Neural cell (in vitro differentiated cells): Measurements from ENCODE around the gene KLF5.

ENCODE experiments used
- EZH2 ChIP-seq: fragments of 200-600, 300-800 bp; shearing (Covaris generic), sonication (generic); IDR thresholded peaks from 2 replicates; pipeline ENCODE4 v1.6.1; 2014; ENCODE audit warnings: antibody characterized with exemption, low read length, borderline replicate concordance, mild to moderate bottlenecking; ENCODE audit not compliant: insufficient read depth, poor library complexity, severe bottlenecking
- POLR2AphosphoS5 ChIP-seq: IDR thresholded peaks from 2 replicates; pipeline ENCODE4 v1.6.1; 2012
- RAD21 ChIP-seq: fragments of 450-650 bp; conservative IDR thresholded peaks from 2 replicates; pipeline ENCODE4 v1.6.1; 2014; ENCODE audit warnings: antibody characterized with exemption, mild to moderate bottlenecking, moderate library complexity
- SMC3 ChIP-seq: fragments of 450-650 bp; conservative IDR thresholded peaks from 2 replicates; pipeline ENCODE4 v1.6.1; 2014; ENCODE audit warnings: antibody characterized with exemption, mild to moderate bottlenecking, moderate library complexity; ENCODE audit not compliant: poor library complexity
- TF ChIP-seq, protein P1 (sequence below): IDR thresholded peaks from 2 replicates; pipeline ENCODE4 v1.6.1; 2012; ENCODE audit warnings: borderline replicate concordance

DNA sequence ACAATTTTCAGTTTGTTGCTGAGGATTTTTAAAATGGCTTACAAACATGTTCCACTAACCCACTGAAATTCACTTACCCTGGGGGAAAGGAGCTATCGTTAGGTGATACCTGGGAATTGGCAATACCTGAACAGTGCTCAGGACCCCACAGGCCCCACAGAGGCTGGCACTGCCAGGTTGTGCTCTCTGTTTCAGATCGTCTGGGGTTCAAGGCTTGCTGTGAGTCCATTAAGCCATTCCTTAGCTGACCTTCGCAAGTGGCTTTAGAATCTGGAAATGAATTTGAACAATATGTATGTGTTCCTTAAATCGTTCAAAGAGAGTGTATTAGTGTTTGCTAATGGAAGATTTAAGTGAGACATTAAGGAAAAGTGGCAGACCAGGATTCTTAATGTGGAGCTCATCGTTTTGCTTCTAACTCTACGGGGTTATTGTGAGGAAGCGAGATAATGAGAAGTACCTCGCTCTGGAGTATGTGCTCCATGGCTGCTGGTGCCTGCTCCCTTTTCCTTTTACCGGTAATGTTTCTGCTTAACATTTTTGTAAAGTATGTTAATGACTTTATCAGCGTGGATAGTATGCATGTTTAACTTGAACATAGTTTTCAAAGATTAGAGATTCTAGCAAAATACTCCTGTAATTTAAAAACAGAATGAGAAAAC lies 13.6 kb downstream of the KLF5 start:
- TF ChIP-seq SMC3 (no peak), RAD21 (no peak), POLR2AphosphoS5 (no peak), EZH2 (no peak)
- TF ChIP-seq, protein P1, sequence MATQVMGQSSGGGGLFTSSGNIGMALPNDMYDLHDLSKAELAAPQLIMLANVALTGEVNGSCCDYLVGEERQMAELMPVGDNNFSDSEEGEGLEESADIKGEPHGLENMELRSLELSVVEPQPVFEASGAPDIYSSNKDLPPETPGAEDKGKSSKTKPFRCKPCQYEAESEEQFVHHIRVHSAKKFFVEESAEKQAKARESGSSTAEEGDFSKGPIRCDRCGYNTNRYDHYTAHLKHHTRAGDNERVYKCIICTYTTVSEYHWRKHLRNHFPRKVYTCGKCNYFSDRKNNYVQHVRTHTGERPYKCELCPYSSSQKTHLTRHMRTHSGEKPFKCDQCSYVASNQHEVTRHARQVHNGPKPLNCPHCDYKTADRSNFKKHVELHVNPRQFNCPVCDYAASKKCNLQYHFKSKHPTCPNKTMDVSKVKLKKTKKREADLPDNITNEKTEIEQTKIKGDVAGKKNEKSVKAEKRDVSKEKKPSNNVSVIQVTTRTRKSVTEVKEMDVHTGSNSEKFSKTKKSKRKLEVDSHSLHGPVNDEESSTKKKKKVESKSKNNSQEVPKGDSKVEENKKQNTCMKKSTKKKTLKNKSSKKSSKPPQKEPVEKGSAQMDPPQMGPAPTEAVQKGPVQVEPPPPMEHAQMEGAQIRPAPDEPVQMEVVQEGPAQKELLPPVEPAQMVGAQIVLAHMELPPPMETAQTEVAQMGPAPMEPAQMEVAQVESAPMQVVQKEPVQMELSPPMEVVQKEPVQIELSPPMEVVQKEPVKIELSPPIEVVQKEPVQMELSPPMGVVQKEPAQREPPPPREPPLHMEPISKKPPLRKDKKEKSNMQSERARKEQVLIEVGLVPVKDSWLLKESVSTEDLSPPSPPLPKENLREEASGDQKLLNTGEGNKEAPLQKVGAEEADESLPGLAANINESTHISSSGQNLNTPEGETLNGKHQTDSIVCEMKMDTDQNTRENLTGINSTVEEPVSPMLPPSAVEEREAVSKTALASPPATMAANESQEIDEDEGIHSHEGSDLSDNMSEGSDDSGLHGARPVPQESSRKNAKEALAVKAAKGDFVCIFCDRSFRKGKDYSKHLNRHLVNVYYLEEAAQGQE: no peak
